Measurements from ENCODE around the gene KRT13. TPM values are rescaled to one million over a fixed set of nuclear protein-coding genes. Genes with fewer than 3 reads are reported as not detected.

Gene KRT13
- total RNA-seq, 1 experiment from 2014 or later = not detected

DNA sequence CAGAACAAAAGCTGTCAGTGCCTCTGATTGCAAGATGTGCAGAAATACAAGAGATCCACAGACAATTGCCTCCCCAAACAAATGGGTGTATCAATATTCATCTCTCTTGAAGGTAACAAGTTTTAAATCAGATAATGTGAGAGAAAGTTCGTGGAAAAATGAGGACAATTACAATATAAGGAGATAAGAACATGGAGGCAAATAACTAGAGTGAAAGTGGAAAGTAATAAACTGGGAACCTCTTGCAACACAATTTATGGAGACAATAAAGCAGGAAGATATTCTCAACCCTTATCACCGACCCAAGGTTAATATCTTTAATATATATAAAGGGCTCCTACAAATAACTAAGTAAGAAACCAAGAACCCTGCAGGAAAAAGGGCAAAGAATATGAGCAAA, 36.9 kb upstream of the KRT13 start:
- intact Hi-C loops (cut with micrococcal nuclease) = no loop called here
- Mint-ChIP-seq H3K27me3 (ENCODE audit: insufficient read depth, unreplicated experiment) (no peaks in the 10 kb centered on the region), H3K36me3 (ENCODE audit: insufficient read depth, unreplicated experiment) (no peaks in the 10 kb centered on the region), H3K27ac (ENCODE audit: low read depth, unreplicated experiment) (no peak overlapping the region), H3K4me1 (ENCODE audit: insufficient read depth, unreplicated experiment) (peaks cover 42% of the 10 kb centered on the region), H3K9me3 (ENCODE audit: unreplicated experiment) (peaks cover 7% of the 10 kb centered on the region), H3K4me3 (ENCODE audit: unreplicated experiment) (no peak overlapping the region)
- no TSS peak for BruUV-seq (replicated peaks)
- CTCF ChIA-PET = interaction anchor here (0.9 to 2.8 kb wide), 4 partner anchors 106 to 146 kb away, joined by 4 to 11 read pairs (median 6); partner anchors contain the start of gene EIF1
- POLR2A ChIA-PET = interaction anchor here (0.6 to 3.1 kb wide), 5 partner anchors 23 to 146 kb away, joined by 3 to 22 read pairs (median 3); partner anchors contain the start of gene KRT15
- no peak for DNase-seq (ENCODE audit: unreplicated experiment)
- no peak for TF ChIP-seq CTCF (IDR thresholded peaks at IDR 0.05; ENCODE audit: unreplicated experiment)

GRCh38 chr17:41540921-41541625, 35.7 kb upstream of the KRT13 start:
- Mint-ChIP-seq H3K27ac (ENCODE audit: low read depth, unreplicated experiment) (no peak overlapping the region), H3K9me3 (ENCODE audit: unreplicated experiment) (no peaks in the 10 kb centered on the region), H3K27me3 (ENCODE audit: insufficient read depth, unreplicated experiment) (no peaks in the 10 kb centered on the region), H3K36me3 (ENCODE audit: insufficient read depth, unreplicated experiment) (peaks cover 6% of the 10 kb centered on the region), H3K4me1 (ENCODE audit: insufficient read depth, unreplicated experiment) (peaks cover 40% of the 10 kb centered on the region), H3K4me3 (ENCODE audit: unreplicated experiment) (no peak overlapping the region)
- ChIA-PET POLR2A (interaction anchor here (0.8 to 3.1 kb wide), 5 partner anchors 8 to 147 kb away, joined by 3 to 22 read pairs (median 4); partner anchors contain the start of gene KRT15), CTCF (interaction anchor here (0.5 to 5.1 kb wide), 7 partner anchors 8 to 1340 kb away, joined by 3 to 44 read pairs (median 7); partner anchors contain the start of gene EIF1)
- DNase-seq (ENCODE audit: unreplicated experiment) = peak; percentile 41
- no TSS peak for BruUV-seq (replicated peaks)
- no peak for TF ChIP-seq CTCF (IDR thresholded peaks at IDR 0.05; ENCODE audit: unreplicated experiment)
- intact Hi-C loops (cut with micrococcal nuclease) = no loop called here

- ChIA-PET POLR2A (interaction anchor here (0.5 to 3.1 kb wide), 7 partner anchors 9 to 721 kb away, joined by 3 to 22 read pairs (median 3); partner anchors contain the start of gene KRT15), CTCF (interaction anchor here (0.6 to 5.1 kb wide), 5 partner anchors 9 to 1339 kb away, joined by 3 to 44 read pairs (median 8); no protein-coding TSS in a partner anchor)
- Mint-ChIP-seq H3K36me3 (ENCODE audit: insufficient read depth, unreplicated experiment) (peaks cover 9% of the 10 kb centered on the region), H3K27me3 (ENCODE audit: insufficient read depth, unreplicated experiment) (no peaks in the 10 kb centered on the region), H3K4me3 (ENCODE audit: unreplicated experiment) (no peak overlapping the region), H3K4me1 (ENCODE audit: insufficient read depth, unreplicated experiment) (peaks cover 40% of the 10 kb centered on the region), H3K27ac (ENCODE audit: low read depth, unreplicated experiment) (no peak overlapping the region), H3K9me3 (ENCODE audit: unreplicated experiment) (no peaks in the 10 kb centered on the region)
- DNase-seq (ENCODE audit: unreplicated experiment) = no peak
- TF ChIP-seq CTCF (IDR thresholded peaks at IDR 0.05; ENCODE audit: unreplicated experiment) = no peak
- intact Hi-C loops (cut with micrococcal nuclease) = no loop called here
- no TSS peak for BruUV-seq (replicated peaks)
Measured at GRCh38 chr17:41539979-41540701, 34.7 kb upstream of the KRT13 start.

DNA sequence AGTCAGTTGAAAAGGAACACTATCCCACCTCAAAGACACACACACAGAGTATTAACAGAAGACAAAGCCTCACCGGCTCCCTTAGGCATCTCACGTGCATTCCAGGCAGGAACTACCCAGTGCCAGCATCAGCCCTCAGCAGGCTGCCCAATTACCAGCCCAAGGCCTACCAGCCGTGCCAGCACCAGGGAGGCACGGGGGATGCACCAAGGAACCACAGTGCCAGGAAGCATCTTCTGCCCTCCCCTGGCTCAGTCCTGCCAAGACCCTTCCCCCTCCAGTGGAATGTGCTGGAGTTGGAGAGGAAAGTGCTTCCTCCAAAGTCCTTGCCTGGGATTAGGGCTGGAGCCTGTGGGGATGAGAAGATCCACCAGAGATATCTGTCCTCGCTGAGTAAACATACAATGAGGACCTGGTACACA, 33.7 kb upstream of the KRT13 start:
- TF ChIP-seq CTCF (IDR thresholded peaks at IDR 0.05; ENCODE audit: unreplicated experiment) = no peak

More for the DNA sequence above, 33.7 kb upstream of the KRT13 start:
- Mint-ChIP-seq H3K4me3 (ENCODE audit: unreplicated experiment) (no peak overlapping the region), H3K9me3 (ENCODE audit: unreplicated experiment) (no peaks in the 10 kb centered on the region), H3K4me1 (ENCODE audit: insufficient read depth, unreplicated experiment) (peaks cover 34% of the 10 kb centered on the region), H3K36me3 (ENCODE audit: insufficient read depth, unreplicated experiment) (peaks cover 12% of the 10 kb centered on the region), H3K27me3 (ENCODE audit: insufficient read depth, unreplicated experiment) (no peaks in the 10 kb centered on the region), H3K27ac (ENCODE audit: low read depth, unreplicated experiment) (no peak overlapping the region)
- no TSS peak for BruUV-seq (replicated peaks)
- ChIA-PET CTCF (interaction anchor here (5.1 kb wide), 1 partner anchor 10 kb away, joined by 44 read pairs; no protein-coding TSS in a partner anchor), POLR2A (interaction anchor here (0.8 to 1.2 kb wide), 3 partner anchors 9 to 17 kb away, joined by 3 to 4 read pairs (median 4); no protein-coding TSS in a partner anchor)
- intact Hi-C loops (cut with micrococcal nuclease) = no loop called here
- DNase-seq (ENCODE audit: unreplicated experiment) = peak; percentile 57
